GM18858 (cell line): Measurements from ENCODE around the gene C1orf198.

ENCODE experiments used
- ATAC-seq: cut with Tn5 transposase; IDR thresholded peaks from one replicate; pipeline ENCODE4 v1.9.1; 2021; ENCODE audit not compliant: unreplicated experiment

C1orf198 gene

DNA sequence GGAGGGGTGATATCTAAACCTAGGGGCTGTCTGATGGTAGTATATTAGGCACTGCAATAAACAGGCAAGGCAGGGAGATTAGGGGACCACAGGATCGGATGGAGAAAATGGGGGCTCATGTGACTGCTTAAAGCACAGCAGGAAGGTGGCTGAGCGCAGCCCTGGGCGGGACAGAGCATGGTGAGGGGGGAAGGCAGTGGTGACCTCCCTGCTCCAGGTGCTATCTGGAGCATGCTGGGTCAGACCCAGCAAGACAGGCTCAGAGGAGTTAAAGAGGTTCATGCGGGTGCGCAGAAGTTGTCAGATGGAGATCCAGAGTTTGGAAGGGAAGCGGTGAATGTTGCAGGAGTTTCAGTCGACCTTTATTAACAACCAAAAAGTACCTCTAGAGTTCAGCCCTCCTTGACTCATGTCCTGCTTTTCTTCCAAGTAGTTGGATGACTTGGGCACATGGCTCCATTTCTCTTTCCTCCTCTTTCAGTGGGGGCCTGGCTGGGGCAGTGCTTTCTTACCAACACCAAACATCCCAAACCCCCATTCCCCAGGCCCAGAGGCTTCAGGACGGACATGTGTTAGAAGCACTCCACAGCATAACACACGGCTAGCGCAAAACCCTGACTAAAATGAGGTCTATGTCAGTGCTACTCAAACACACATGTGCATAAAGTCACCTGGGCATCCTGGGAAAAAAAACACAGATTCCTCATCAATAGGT, 79.6 kb downstream of the C1orf198 start:
- no peak for ATAC-seq

DNA sequence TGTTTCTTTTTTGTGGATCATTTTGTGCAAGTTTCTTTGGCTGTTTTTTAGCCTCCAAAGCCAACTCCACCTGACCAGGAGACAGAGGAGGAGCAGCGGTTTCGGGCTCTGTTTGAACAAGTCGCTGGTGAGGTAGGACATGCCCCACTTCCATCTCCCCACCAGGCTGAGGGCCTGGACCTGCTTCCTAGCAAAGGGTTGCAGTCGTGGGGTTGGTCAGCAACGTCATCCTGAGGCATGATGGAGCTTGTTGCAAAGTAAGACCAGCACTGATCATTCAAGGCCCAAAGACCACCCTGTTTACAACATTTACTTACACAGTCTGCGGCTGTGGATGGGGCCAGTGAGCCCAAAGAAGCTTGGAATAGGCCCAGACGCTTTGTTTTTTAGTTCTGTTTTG, 80.8 kb downstream of the C1orf198 start:
- ATAC-seq: no peak
